Measurements from ENCODE around the gene TOB1. TPM values are rescaled to one million over a fixed set of nuclear protein-coding genes. Genes with fewer than 3 reads are reported as not detected.

The TOB1 gene
- total and polyA plus RNA-seq, 10 donors: 6.3 to 42.3 (median 23.1) TPM

- H3K4me1 ChIP-seq: peaks cover 0 to 3% (median 0%) of the 10 kb centered on the region in 6 donors
- intact Hi-C loops (cut with DNase I; ENCODE audit: low total_unique reads): no loop called here
- no peak overlapping the region for H3K4me3 ChIP-seq
- no peak for TF ChIP-seq POLR2AphosphoS5 (IDR thresholded peaks at IDR 0.05)
- TF ChIP-seq, protein P1, sequence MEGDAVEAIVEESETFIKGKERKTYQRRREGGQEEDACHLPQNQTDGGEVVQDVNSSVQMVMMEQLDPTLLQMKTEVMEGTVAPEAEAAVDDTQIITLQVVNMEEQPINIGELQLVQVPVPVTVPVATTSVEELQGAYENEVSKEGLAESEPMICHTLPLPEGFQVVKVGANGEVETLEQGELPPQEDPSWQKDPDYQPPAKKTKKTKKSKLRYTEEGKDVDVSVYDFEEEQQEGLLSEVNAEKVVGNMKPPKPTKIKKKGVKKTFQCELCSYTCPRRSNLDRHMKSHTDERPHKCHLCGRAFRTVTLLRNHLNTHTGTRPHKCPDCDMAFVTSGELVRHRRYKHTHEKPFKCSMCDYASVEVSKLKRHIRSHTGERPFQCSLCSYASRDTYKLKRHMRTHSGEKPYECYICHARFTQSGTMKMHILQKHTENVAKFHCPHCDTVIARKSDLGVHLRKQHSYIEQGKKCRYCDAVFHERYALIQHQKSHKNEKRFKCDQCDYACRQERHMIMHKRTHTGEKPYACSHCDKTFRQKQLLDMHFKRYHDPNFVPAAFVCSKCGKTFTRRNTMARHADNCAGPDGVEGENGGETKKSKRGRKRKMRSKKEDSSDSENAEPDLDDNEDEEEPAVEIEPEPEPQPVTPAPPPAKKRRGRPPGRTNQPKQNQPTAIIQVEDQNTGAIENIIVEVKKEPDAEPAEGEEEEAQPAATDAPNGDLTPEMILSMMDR (IDR thresholded peaks at IDR 0.05 in 8 of 11, conservative IDR thresholded peaks at IDR 0.05 in 3 of 11): no peak
- H3K9me3 ChIP-seq: no peaks in the 10 kb centered on the region
- WGBS, 5 donors: 82 to 91% (median 86%) methylated on average over 8 to 10 of the region's 10 CpGs
- no peak for DNase-seq
- no peaks in the 10 kb centered on the region for H3K27me3 ChIP-seq (replicated peaks in 1 of 7)
- no peak overlapping the region for H3K27ac ChIP-seq
- no peaks in the 10 kb centered on the region for H3K36me3 ChIP-seq
Measured at GRCh38 chr17:50892101-50892776, 26.1 kb upstream of the TOB1 start.

GRCh38 chr17:50891577-50891989, 25.4 kb upstream of the TOB1 start:
- Histone ChIP-seq H3K36me3 (no peaks in the 10 kb centered on the region), H3K27ac (no peak overlapping the region), H3K4me1 (peaks cover 0 to 3% (median 0%) of the 10 kb centered on the region in 6 donors), H3K4me3 (no peak overlapping the region), H3K27me3 (replicated peaks in 1 of 7) (no peaks in the 10 kb centered on the region), H3K9me3 (no peaks in the 10 kb centered on the region)
- intact Hi-C loops (cut with DNase I; ENCODE audit: low total_unique reads): no loop called here
- TF ChIP-seq POLR2AphosphoS5 (IDR thresholded peaks at IDR 0.05) (no peak), POLR2A (IDR thresholded peaks at IDR 0.05) (no peak)
- TF ChIP-seq, protein P1 (IDR thresholded peaks at IDR 0.05 in 8 of 11, conservative IDR thresholded peaks at IDR 0.05 in 3 of 11): no peak
- no peak for DNase-seq
- WGBS, 5 donors: 92 to 95% (median 93%) methylated on average over 4 of the region's 4 CpGs

DNA sequence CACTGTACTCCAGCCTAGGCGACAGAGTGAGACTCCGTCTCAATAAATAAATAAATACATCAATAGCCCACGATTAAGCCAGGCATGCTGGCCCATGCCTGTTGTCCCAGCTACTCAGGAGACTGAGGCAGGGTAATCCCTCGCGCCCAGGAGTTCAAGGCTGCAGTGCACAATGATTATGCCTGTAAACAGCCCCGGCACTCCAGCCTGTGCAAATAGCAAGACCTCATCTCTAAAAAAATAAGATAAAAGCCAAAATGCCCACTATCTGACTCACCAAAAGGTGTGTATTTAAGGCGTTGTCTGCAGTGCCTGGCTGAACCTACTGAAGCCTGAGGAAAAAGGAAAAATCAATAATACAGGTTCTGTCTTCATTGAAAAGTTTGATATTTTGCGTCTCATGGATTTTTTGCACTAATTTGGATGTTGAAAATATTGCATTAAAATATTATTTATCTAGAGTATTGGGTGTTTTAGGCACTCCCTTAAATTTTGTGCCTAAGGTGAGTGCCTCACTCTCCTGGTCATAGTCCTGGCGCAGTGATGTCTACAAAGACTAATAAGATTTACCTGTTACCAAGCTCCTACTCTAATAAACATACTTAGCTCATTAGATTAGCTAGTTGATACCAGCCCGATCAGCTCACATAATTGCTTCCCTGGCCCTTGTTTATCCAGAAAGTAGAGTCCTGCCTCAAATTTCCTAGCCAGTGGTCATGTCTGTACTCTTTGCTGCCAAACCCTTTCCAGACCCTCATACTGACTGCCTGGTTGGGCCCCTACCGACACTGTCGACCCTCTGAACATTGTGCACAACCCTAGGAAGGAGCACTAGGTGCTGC, 24.7 kb upstream of the TOB1 start:
- no peak for DNase-seq
- intact Hi-C loops (cut with DNase I; ENCODE audit: low total_unique reads): no loop called here
- H3K4me3 ChIP-seq: no peak overlapping the region
- H3K9me3 ChIP-seq: no peaks in the 10 kb centered on the region
- H3K27me3 ChIP-seq (replicated peaks in 1 of 7): no peaks in the 10 kb centered on the region
- H3K36me3 ChIP-seq: no peaks in the 10 kb centered on the region
- no peak for TF ChIP-seq POLR2AphosphoS5 (IDR thresholded peaks at IDR 0.05)
- no peak for TF ChIP-seq POLR2A (IDR thresholded peaks at IDR 0.05)
- TF ChIP-seq, protein P1 (IDR thresholded peaks at IDR 0.05 in 8 of 11, conservative IDR thresholded peaks at IDR 0.05 in 3 of 11): no peak
- no peak overlapping the region for H3K27ac ChIP-seq
- H3K4me1 ChIP-seq: peaks cover 0 to 3% (median 0%) of the 10 kb centered on the region in 6 donors
- WGBS, 5 donors: 77 to 92% (median 90%) methylated on average over 12 of the region's 12 CpGs

DNA sequence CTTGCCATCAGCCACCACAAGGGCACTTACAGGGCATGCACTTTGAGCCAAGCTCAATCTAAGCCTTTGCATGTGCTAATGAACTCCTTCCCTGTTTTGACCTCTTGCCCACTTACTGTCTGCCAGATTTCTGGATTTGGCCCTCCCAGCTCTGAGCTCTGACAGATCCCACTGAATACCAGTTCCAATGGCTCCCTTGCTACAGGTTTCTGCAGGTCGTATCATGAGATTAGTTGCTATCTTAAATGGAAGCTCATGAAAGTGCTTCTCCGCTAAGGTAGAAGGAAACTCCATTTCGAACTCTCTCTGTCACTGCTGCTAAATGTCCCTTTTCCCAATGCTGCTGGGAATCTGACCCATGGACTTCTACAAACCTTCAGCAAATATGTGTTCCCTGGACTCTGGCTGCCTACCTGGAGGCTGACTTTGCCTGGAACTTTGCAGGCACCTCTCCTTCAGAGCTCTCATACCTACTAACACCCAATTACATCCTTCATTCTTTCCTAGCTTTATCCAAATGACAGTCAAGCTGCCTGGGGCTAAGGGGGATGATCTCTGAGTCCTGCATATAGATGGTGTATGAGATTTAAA, 23.5 kb upstream of the TOB1 start:
- Histone ChIP-seq H3K9me3 (no peaks in the 10 kb centered on the region), H3K4me3 (no peak overlapping the region), H3K27ac (no peak overlapping the region), H3K4me1 (peaks cover 0 to 5% (median under 1%) of the 10 kb centered on the region in 6 donors), H3K36me3 (no peaks in the 10 kb centered on the region), H3K27me3 (replicated peaks in 1 of 7) (no peaks in the 10 kb centered on the region)
- intact Hi-C loops (cut with DNase I; ENCODE audit: low total_unique reads): no loop called here
- no peak for TF ChIP-seq POLR2AphosphoS5 (IDR thresholded peaks at IDR 0.05)
- TF ChIP-seq, protein P1 (IDR thresholded peaks at IDR 0.05 in 8 of 11, conservative IDR thresholded peaks at IDR 0.05 in 3 of 11): no peak
- no peak for DNase-seq
- WGBS, 5 donors: 90 to 95% (median 93%) methylated on average over 3 of the region's 3 CpGs

Measured in spleen (tissue), 11 donors.